Measurements from ENCODE around the gene LRIF1. TPM values are rescaled to one million over a fixed set of nuclear protein-coding genes. Genes with fewer than 3 reads are reported as not detected.
"Not testable (repeated sequence)": the region's sequence is repeated elsewhere in the genome, so short reads cannot be mapped to it uniquely, and the experiment has no call there.

LRIF1 gene
- total RNA-seq, 4 donors from 2014 or later = 0.20 to 10.1 (median 7.6) TPM

GRCh38 chr1:110948038-110948810 is 15.5 kb downstream of the LRIF1 start:
- Histone ChIP-seq H3K9me3 (peaks cover 0 to 4% of the 10 kb centered on the region in 2 donors), H3K4me3 (no peak overlapping the region), H3K4me1 (no peaks in the 10 kb centered on the region), H3K27me3 (no peaks in the 10 kb centered on the region), H3K36me3 (peaks cover 0 to 47% (median 23%) of the 10 kb centered on the region in 4 donors), H3K27ac (no peak overlapping the region)
- no peak for DNase-seq
- intact Hi-C loops (cut with DNase I; ENCODE audit: low total_unique reads) (no loop called here), in situ Hi-C loops (cut with MboI; ENCODE audit: low pct_ligation_motif_present in 1 of 4, low pct_unique_long_range_greater_than_20kb in 1 of 4, low sequenced_read_pairs in 3 of 4) (no loop called here)
- 96% methylated on average over 10 of the region's 10 CpGs for WGBS, 2 donors (ENCODE audit: low coverage in 1 of 2)
- no peak for TF ChIP-seq CTCF (IDR thresholded peaks at IDR 0.05)

- 95% methylated on average over 2 of the region's 2 CpGs; no CpG with 5 or more reads in 1 of the 2 donors for WGBS, 2 donors (ENCODE audit: low coverage in 1 of 2)
- Histone ChIP-seq H3K27me3 (no peaks in the 10 kb centered on the region), H3K27ac (no peak overlapping the region), H3K36me3 (peaks cover 0 to 33% (median 13%) of the 10 kb centered on the region in 4 donors), H3K4me1 (no peaks in the 10 kb centered on the region), H3K9me3 (peaks cover 0 to 4% of the 10 kb centered on the region in 2 donors), H3K4me3 (no peak overlapping the region)
- TF ChIP-seq CTCF (IDR thresholded peaks at IDR 0.05) = no peak
- TF ChIP-seq EP300 (IDR thresholded peaks at IDR 0.05; ENCODE audit: low read depth) = no peak
- no peak for TF ChIP-seq POLR2A (IDR thresholded peaks at IDR 0.05)
- TF ChIP-seq POLR2AphosphoS5 (IDR thresholded peaks at IDR 0.05) = no peak
- DNase-seq = no peak
- intact Hi-C loops (cut with DNase I; ENCODE audit: low total_unique reads) = no loop called here
- in situ Hi-C loops (cut with MboI; ENCODE audit: low pct_ligation_motif_present in 1 of 4, low pct_unique_long_range_greater_than_20kb in 1 of 4, low sequenced_read_pairs in 3 of 4) = no loop called here
These were observed 18.1 kb downstream of the LRIF1 start for GRCh38 chr1:110945626-110946025.

GRCh38 chr1:110944806-110945205 is 18.9 kb downstream of the LRIF1 start:
- TF ChIP-seq EP300 (IDR thresholded peaks at IDR 0.05; ENCODE audit: low read depth) (no peak), POLR2A (IDR thresholded peaks at IDR 0.05) (no peak), CTCF (IDR thresholded peaks at IDR 0.05) (no peak), POLR2AphosphoS5 (IDR thresholded peaks at IDR 0.05) (no peak)
- H3K27ac ChIP-seq = no peak overlapping the region
- no peaks in the 10 kb centered on the region for H3K27me3 ChIP-seq
- intact Hi-C loops (cut with DNase I; ENCODE audit: low total_unique reads) = no loop called here
- peaks cover 0 to 8% of the 10 kb centered on the region in 2 donors for H3K9me3 ChIP-seq
- peaks cover 0 to 25% (median 11%) of the 10 kb centered on the region in 4 donors for H3K36me3 ChIP-seq
- WGBS, 2 donors (ENCODE audit: low coverage in 1 of 2) = 53 to 57% methylated on average over 2 to 3 of the region's 3 CpGs
- in situ Hi-C loops (cut with MboI; ENCODE audit: low pct_ligation_motif_present in 1 of 4, low pct_unique_long_range_greater_than_20kb in 1 of 4, low sequenced_read_pairs in 3 of 4) = no loop called here
- no peaks in the 10 kb centered on the region for H3K4me1 ChIP-seq
- DNase-seq = no peak
- H3K4me3 ChIP-seq = no peak overlapping the region

- in situ Hi-C loops (cut with MboI; ENCODE audit: low pct_ligation_motif_present in 1 of 4, low pct_unique_long_range_greater_than_20kb in 1 of 4, low sequenced_read_pairs in 3 of 4) = no loop called here
- 88 to 93% methylated on average over 1 of the region's 1 CpG for WGBS, 2 donors (ENCODE audit: low coverage in 1 of 2)
These were observed 27.2 kb downstream of the LRIF1 start for GRCh38 chr1:110936567-110936966.

GRCh38 chr1:110931097-110931496 is 32.6 kb downstream of the LRIF1 start:
- DNase-seq; in situ Hi-C loops (cut with MboI; ENCODE audit: low pct_ligation_motif_present in 1 of 4, low pct_unique_long_range_greater_than_20kb in 1 of 4, low sequenced_read_pairs in 3 of 4); H3K4me3 ChIP-seq; H3K27me3 ChIP-seq; intact Hi-C loops (cut with DNase I; ENCODE audit: low total_unique reads); H3K9me3 ChIP-seq; H3K4me1 ChIP-seq; H3K36me3 ChIP-seq; H3K27ac ChIP-seq: not testable (repeated sequence)
- WGBS, 2 donors (ENCODE audit: low coverage in 1 of 2) = 83 to 88% methylated on average over 1 to 3 of the region's 3 CpGs

More at GRCh38 chr1:110936567-110936966, 27.2 kb downstream of the LRIF1 start:
- intact Hi-C loops (cut with DNase I; ENCODE audit: low total_unique reads) = no loop called here
- TF ChIP-seq POLR2AphosphoS5 (IDR thresholded peaks at IDR 0.05) (no peak), CTCF (IDR thresholded peaks at IDR 0.05) (no peak), POLR2A (IDR thresholded peaks at IDR 0.05) (no peak), EP300 (IDR thresholded peaks at IDR 0.05; ENCODE audit: low read depth) (no peak)
- Histone ChIP-seq H3K4me3 (no peak overlapping the region), H3K27me3 (no peaks in the 10 kb centered on the region), H3K4me1 (no peaks in the 10 kb centered on the region), H3K27ac (no peak overlapping the region), H3K36me3 (no peaks in the 10 kb centered on the region), H3K9me3 (peaks cover 0 to 9% of the 10 kb centered on the region in 2 donors)
- no peak for DNase-seq

All from transverse colon (tissue), 4 donors.